Keratinocyte (primary cell): ENCODE measurements around the gene ARHGAP5. TPM values are rescaled to one million over a fixed set of nuclear protein-coding genes. Genes with fewer than 3 reads are reported as not detected.
A peak's percentile ranks its signal among the peaks of the same experiment; 100 is the strongest.

Source experiments
- DNase-seq: peaks from one replicate; pipeline ENCODE4 v3.0.0-alpha.2; 2011; ENCODE audit warnings: low read depth, missing footprints, low spot score
- FAIRE-seq: peaks from 2 replicates; lab custom pipeline; 2011; peaks lifted over from hg19 to GRCh38; lab: Jason Lieb, UNC
- H2AFZ ChIP-seq: 2 replicates; pipeline ENCODE4 v1.6.0; 2012; ENCODE audit warnings: low read length, control low read depth, inconsistent platforms; ENCODE audit not compliant: control insufficient read depth
- H3K27ac ChIP-seq: 2 replicates; pipeline ENCODE4 v1.5.1; 2011; ENCODE audit warnings: low read length; ENCODE audit not compliant: control insufficient read depth, insufficient read depth
- H3K27me3 ChIP-seq: 3 replicates; pipeline ENCODE4 v1.6.0; 2011; ENCODE audit warnings: low read length; ENCODE audit not compliant: control insufficient read depth, insufficient read depth; ENCODE audit errors: extremely low read depth
- H3K36me3 ChIP-seq, 2 experiments: 2 replicates in 1 of 2; 3 replicates in 1 of 2; pipeline ENCODE4 v1.5.1; 2011; ENCODE audit warnings: low read length in 2 of 2, mild to moderate bottlenecking in 1 of 2; ENCODE audit not compliant: control insufficient read depth in 2 of 2, insufficient read depth in 2 of 2; ENCODE audit errors: extremely low read depth in 1 of 2
- H3K4me1 ChIP-seq: 3 replicates; pipeline ENCODE4 v1.5.1; 2011; ENCODE audit warnings: low read length; ENCODE audit not compliant: control insufficient read depth, insufficient read depth; ENCODE audit errors: extremely low read depth
- H3K4me2 ChIP-seq: 3 replicates; pipeline ENCODE4 v1.6.0; 2011; ENCODE audit warnings: low read depth, low read length; ENCODE audit not compliant: control insufficient read depth, insufficient read depth; ENCODE audit errors: extremely low read depth
- H3K4me3 ChIP-seq, 3 experiments: fragments of 200-600 bp in 1 of 3; sonication (generic) in 1 of 3; 2 replicates in 2 of 3; 3 replicates in 1 of 3; pipeline ENCODE4 v1.5.1; 2011 to 2016; ENCODE audit warnings: low read length in 3 of 3, mild to moderate bottlenecking in 3 of 3, control low read depth in 2 of 3, inconsistent platforms in 1 of 3, low read depth in 1 of 3, mixed read lengths in 1 of 3, mixed run types in 1 of 3, moderate library complexity in 1 of 3; ENCODE audit not compliant: control insufficient read depth in 2 of 3, insufficient read depth in 2 of 3; ENCODE audit errors: extremely low read depth in 1 of 3
- H3K79me2 ChIP-seq: 2 replicates; pipeline ENCODE4 v1.6.0; 2012; ENCODE audit warnings: low read length; ENCODE audit not compliant: control insufficient read depth, insufficient read depth
- H3K9ac ChIP-seq: 3 replicates; pipeline ENCODE4 v1.6.0; 2011; ENCODE audit warnings: low read length; ENCODE audit not compliant: control insufficient read depth, insufficient read depth; ENCODE audit errors: extremely low read depth
- H3K9me1 ChIP-seq: 3 replicates; pipeline ENCODE4 v1.6.0; 2011; ENCODE audit warnings: low read length; ENCODE audit not compliant: control insufficient read depth, insufficient read depth; ENCODE audit errors: extremely low read depth
- H3K9me3 ChIP-seq: 2 replicates; pipeline ENCODE4 v1.5.1; 2012; ENCODE audit warnings: low read depth, low read length; ENCODE audit not compliant: control insufficient read depth
- H4K20me1 ChIP-seq: 3 replicates; pipeline ENCODE4 v1.6.0; 2011; ENCODE audit warnings: low read length; ENCODE audit not compliant: control insufficient read depth, insufficient read depth; ENCODE audit errors: extremely low read depth
- EZH2 ChIP-seq: IDR thresholded peaks from one replicate; pipeline ENCODE4 v1.6.1; 2012; ENCODE audit warnings: inconsistent platforms, mild to moderate bottlenecking, low read length, moderate library complexity
- dilution Hi-C: fragments of 300-500 bp; cut with MboI; formaldehyde crosslinking; loops from one replicate; pipeline ENCODE4 v1.7.0; 2020; ENCODE audit warnings: low sequenced_read_pairs; ENCODE audit not compliant: extremely low pct_ligation_motif_present
- polyA plus RNA-seq, 5 experiments: library from polyadenylated mRNA; depleted of rRNA in 3 of 5; stranded (reverse) in 3 of 5; stranded (forward) in 1 of 5; unstranded in 1 of 5; fragments of >200 nt; gene quantifications; 1 replicate in 1 of 5; 2 replicates in 3 of 5; 3 replicates in 1 of 5; pipeline versions ENCODE4 v1.2.1 to v1.2.3, GENCODE V29; 2011 to 2012; ENCODE audit warnings: missing spikeins in 2 of 5, low read depth in 1 of 5, low replicate concordance in 1 of 5
- TF ChIP-seq, protein P1 (sequence below), 3 experiments: IDR thresholded peaks in 1 of 3; conservative IDR thresholded peaks in 1 of 3; optimal IDR thresholded peaks in 1 of 3; 2 replicates in 2 of 3; 3 replicates in 1 of 3; pipeline versions ENCODE3 to v1.5.1; 2011; ENCODE audit warnings: low read length in 3 of 3, mild to moderate bottlenecking in 3 of 3, moderate library complexity in 2 of 3, control low read depth in 1 of 3, inconsistent platforms in 1 of 3; ENCODE audit not compliant: insufficient read depth in 2 of 3; ENCODE audit errors: extremely low read depth in 1 of 3

ARHGAP5 gene
- polyA plus RNA-seq, 1 donor (not counting 4 experiments of a cell fraction or from before 2014, with no cell fraction given): 43.1 TPM

DNA sequence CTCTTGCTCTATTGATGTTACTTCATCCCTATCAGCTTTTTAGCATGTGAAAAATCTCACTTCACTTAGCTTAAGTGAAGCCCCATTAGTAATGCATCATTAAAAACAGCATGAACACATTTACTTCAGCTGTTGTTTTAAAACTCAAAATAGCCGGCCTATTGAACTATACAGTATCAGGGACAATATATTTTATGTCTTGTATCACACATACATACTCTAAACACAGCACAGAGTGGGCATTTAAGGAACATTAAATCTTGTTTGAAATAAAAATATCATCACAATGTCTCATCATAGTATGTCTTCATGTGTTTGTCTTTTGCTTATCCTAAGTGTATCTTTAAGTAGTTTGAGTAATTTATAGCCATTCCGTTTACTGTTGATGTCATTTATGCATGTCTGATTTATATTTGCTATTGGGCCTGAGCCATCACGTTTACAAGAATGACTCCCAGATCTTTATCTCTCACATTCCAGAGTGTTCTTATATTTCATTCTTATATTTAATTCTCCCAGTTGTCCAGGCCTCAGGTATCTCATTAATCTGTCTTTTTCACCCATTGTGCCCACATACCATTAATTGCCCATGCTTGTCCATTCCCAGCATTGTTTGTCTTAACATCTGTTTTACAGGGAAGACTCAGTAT lies 57.5 kb downstream of the ARHGAP5 start:
- Histone ChIP-seq H3K4me1 (peaks cover 8% of the 10 kb centered on the region), H3K27me3 (no peaks in the 10 kb centered on the region), H2AFZ (no peak overlapping the region), H3K36me3 (peaks cover 3% of the 10 kb centered on the region in 2 experiments), H3K4me3 (no peak overlapping the region), H3K9me1 (no peaks in the 10 kb centered on the region), H3K27ac (no peak overlapping the region), H3K4me2 (peak overlapping the region; percentile 25), H3K79me2 (peaks cover 61% of the 10 kb centered on the region), H3K9ac (no peak overlapping the region), H4K20me1 (peaks cover 2% of the 10 kb centered on the region), H3K9me3 (no peaks in the 10 kb centered on the region)
- dilution Hi-C loops: no loop called here
- TF ChIP-seq, protein P1, sequence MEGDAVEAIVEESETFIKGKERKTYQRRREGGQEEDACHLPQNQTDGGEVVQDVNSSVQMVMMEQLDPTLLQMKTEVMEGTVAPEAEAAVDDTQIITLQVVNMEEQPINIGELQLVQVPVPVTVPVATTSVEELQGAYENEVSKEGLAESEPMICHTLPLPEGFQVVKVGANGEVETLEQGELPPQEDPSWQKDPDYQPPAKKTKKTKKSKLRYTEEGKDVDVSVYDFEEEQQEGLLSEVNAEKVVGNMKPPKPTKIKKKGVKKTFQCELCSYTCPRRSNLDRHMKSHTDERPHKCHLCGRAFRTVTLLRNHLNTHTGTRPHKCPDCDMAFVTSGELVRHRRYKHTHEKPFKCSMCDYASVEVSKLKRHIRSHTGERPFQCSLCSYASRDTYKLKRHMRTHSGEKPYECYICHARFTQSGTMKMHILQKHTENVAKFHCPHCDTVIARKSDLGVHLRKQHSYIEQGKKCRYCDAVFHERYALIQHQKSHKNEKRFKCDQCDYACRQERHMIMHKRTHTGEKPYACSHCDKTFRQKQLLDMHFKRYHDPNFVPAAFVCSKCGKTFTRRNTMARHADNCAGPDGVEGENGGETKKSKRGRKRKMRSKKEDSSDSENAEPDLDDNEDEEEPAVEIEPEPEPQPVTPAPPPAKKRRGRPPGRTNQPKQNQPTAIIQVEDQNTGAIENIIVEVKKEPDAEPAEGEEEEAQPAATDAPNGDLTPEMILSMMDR (optimal IDR thresholded peaks at IDR 0.05 in 1 of 3, IDR thresholded peaks at IDR 0.05 in 1 of 3, conservative IDR thresholded peaks at IDR 0.05 in 1 of 3; ENCODE audit: extremely low read depth in 1 of 3, insufficient read depth in 2 of 3, low read length in 3 of 3): no peak
- FAIRE-seq (peak; percentile 32), DNase-seq (no peak)

GRCh38 chr14:32136027-32136825 lies 59.1 kb downstream of the ARHGAP5 start:
- dilution Hi-C loops: no loop called here
- Histone ChIP-seq H3K36me3 (peaks cover 0 to 3% of the 10 kb centered on the region in 2 experiments), H3K79me2 (peaks cover 59% of the 10 kb centered on the region), H3K9me3 (no peaks in the 10 kb centered on the region), H4K20me1 (peaks cover 2% of the 10 kb centered on the region), H2AFZ (no peak overlapping the region), H3K9ac (no peak overlapping the region), H3K27ac (no peak overlapping the region), H3K4me1 (peaks cover 5% of the 10 kb centered on the region), H3K9me1 (no peaks in the 10 kb centered on the region), H3K4me2 (no peak overlapping the region), H3K4me3 (no peak overlapping the region), H3K27me3 (no peaks in the 10 kb centered on the region)
- DNase-seq (no peak), FAIRE-seq (no peak)
- TF ChIP-seq, protein P1 (optimal IDR thresholded peaks at IDR 0.05 in 1 of 3, IDR thresholded peaks at IDR 0.05 in 1 of 3, conservative IDR thresholded peaks at IDR 0.05 in 1 of 3; ENCODE audit: extremely low read depth in 1 of 3, insufficient read depth in 2 of 3, low read length in 3 of 3): no peak
- no peak for TF ChIP-seq EZH2
